Trophoblast cell (in vitro differentiated cells and primary cell): ENCODE data around the gene PFN1.

Source experiments
- DNase-seq, 2 donors: peaks; one replicate each; pipeline ENCODE4 v3.0.0-alpha.2; 2016
- H2AFZ ChIP-seq: 2 replicates; pipeline ENCODE4 v1.6.1; 2013; ENCODE audit warnings: low read length, moderate library complexity, mild to moderate bottlenecking; ENCODE audit not compliant: insufficient read depth, poor library complexity
- H2AK5ac ChIP-seq: 2 replicates; pipeline ENCODE4 v1.6.1; 2013; ENCODE audit warnings: mild to moderate bottlenecking, low read length
- H2BK120ac ChIP-seq: 2 replicates; pipeline ENCODE4 v1.6.1; 2013; ENCODE audit warnings: low read length, mild to moderate bottlenecking, moderate library complexity; ENCODE audit not compliant: insufficient read depth, poor library complexity
- H2BK12ac ChIP-seq: 2 replicates; pipeline ENCODE4 v1.6.1; 2013; ENCODE audit warnings: mild to moderate bottlenecking, low read length, moderate library complexity
- H2BK5ac ChIP-seq: 2 replicates; pipeline ENCODE4 v1.6.1; 2013; ENCODE audit warnings: low read length, low read depth, moderate library complexity, mild to moderate bottlenecking; ENCODE audit not compliant: poor library complexity
- H3K14ac ChIP-seq: 2 replicates; pipeline ENCODE4 v1.6.1; 2013; ENCODE audit warnings: mild to moderate bottlenecking, low read length
- H3K18ac ChIP-seq: 2 replicates; pipeline ENCODE4 v1.6.1; 2013; ENCODE audit warnings: mild to moderate bottlenecking, low read length
- H3K23ac ChIP-seq: 2 replicates; pipeline ENCODE4 v1.6.1; 2013; ENCODE audit warnings: low read length
- H3K27ac ChIP-seq: 2 replicates; pipeline ENCODE4 v1.5.1; 2013; ENCODE audit warnings: low read depth, mild to moderate bottlenecking, inconsistent platforms, low read length, moderate library complexity
- H3K27me3 ChIP-seq: 2 replicates; pipeline ENCODE4 v1.6.1; 2013; ENCODE audit warnings: inconsistent platforms, mild to moderate bottlenecking, low read length, moderate library complexity; ENCODE audit not compliant: insufficient read depth
- H3K36me3 ChIP-seq, 2 experiments: 1 replicate in 1 of 2; 2 replicates in 1 of 2; pipeline ENCODE4 v1.6.1; 2013; ENCODE audit warnings: low read length in 2 of 2, mild to moderate bottlenecking in 2 of 2, moderate library complexity in 1 of 2; ENCODE audit not compliant: insufficient read depth in 2 of 2, control insufficient read depth in 1 of 2
- H3K4ac ChIP-seq: 2 replicates; pipeline ENCODE4 v1.6.1; 2013; ENCODE audit warnings: low read depth, mild to moderate bottlenecking, low read length, moderate library complexity
- H3K4me1 ChIP-seq, 2 experiments: 1 replicate in 1 of 2; 2 replicates in 1 of 2; pipeline ENCODE4 v1.6.1; 2013; ENCODE audit warnings: low read length in 2 of 2, mild to moderate bottlenecking in 2 of 2, moderate library complexity in 1 of 2; ENCODE audit not compliant: insufficient read depth in 2 of 2, control insufficient read depth in 1 of 2
- H3K4me2 ChIP-seq: 2 replicates; pipeline ENCODE4 v1.6.1; 2013; ENCODE audit warnings: inconsistent platforms, mild to moderate bottlenecking, low read length, moderate library complexity
- H3K4me3 ChIP-seq: 2 replicates; pipeline ENCODE4 v1.5.1; 2013; ENCODE audit warnings: mild to moderate bottlenecking, low read depth, low read length, inconsistent platforms
- H3K79me1 ChIP-seq: one replicate; pipeline ENCODE4 v1.6.1; 2013; ENCODE audit warnings: low read length
- H3K79me2 ChIP-seq: 2 replicates; pipeline ENCODE4 v1.6.1; 2013; ENCODE audit warnings: low read length, mild to moderate bottlenecking; ENCODE audit not compliant: control insufficient read depth, insufficient read depth, poor library complexity
- H3K9ac ChIP-seq: 2 replicates; pipeline ENCODE4 v1.6.1; 2013; ENCODE audit warnings: mild to moderate bottlenecking, low read length
- H3K9me3 ChIP-seq: 2 replicates; pipeline ENCODE4 v1.6.1; 2013; ENCODE audit warnings: low read depth, mild to moderate bottlenecking, control low read depth, inconsistent platforms, low read length; ENCODE audit not compliant: insufficient read depth
- H4K12ac ChIP-seq: 2 replicates; pipeline ENCODE4 v1.6.1; 2013; ENCODE audit warnings: low read depth, mild to moderate bottlenecking, low read length, moderate library complexity
- H4K8ac ChIP-seq: 2 replicates; pipeline ENCODE4 v1.6.1; 2013; ENCODE audit warnings: low read depth, mild to moderate bottlenecking, low read length, moderate library complexity
- H4K91ac ChIP-seq: one replicate; pipeline ENCODE4 v1.6.1; 2013; ENCODE audit warnings: low read depth, mild to moderate bottlenecking, low read length, moderate library complexity
- WGBS: extraction: QIAGEN DNeasy Blood & Tissue Kit; methylation state at CpG from one replicate; pipeline ENCODE4 v1.1.7; 2013; ENCODE audit warnings: missing lambda C conversion rate; ENCODE audit not compliant: insufficient read length, insufficient coverage; ENCODE audit errors: extremely low coverage; 5-methylcytosine and 5-hydroxymethylcytosine counted together

Gene PFN1

DNA sequence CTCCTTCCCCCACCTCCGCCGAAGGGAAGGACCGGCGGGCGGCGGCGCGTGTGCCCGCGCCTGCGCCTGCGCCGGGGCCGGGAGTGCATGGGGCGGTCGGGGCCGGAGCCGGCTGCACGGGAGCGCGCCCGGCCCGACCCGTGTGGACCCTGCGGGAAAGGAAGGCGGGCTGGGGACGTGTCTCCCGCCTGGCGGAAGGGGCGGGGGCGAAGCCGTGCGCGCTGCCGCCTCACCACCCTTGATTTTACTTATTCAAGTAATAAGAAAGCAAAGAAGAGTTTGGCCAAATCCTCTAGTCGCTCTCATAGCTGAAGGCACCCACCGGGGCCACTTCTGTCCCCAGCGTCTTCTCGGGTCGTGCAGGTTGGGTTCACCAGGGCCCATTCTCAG, 596 bp upstream of the PFN1 start:
- peak overlapping the region; percentile 81 for H3K4ac ChIP-seq
- H3K18ac ChIP-seq = peak overlapping the region; percentile 89
- no peaks in the 10 kb centered on the region for H3K27me3 ChIP-seq
- WGBS = no CpG with 5 or more reads among the region's 40 CpGs
- DNase-seq = peak; percentile 82 to 90
- H3K79me2 ChIP-seq = peaks cover 26% of the 10 kb centered on the region
- H4K8ac ChIP-seq = peak overlapping the region; percentile 98
- H2AK5ac ChIP-seq = peak overlapping the region; percentile 31
- H3K14ac ChIP-seq = peak overlapping the region; percentile 90
- H3K4me2 ChIP-seq = peak overlapping the region; percentile 91
- H3K9ac ChIP-seq = peak overlapping the region; percentile 93
- no peak overlapping the region for H2BK12ac ChIP-seq
- peak overlapping the region; percentile 20 for H2AFZ ChIP-seq
- peaks cover 28 to 42% of the 10 kb centered on the region in 2 experiments for H3K4me1 ChIP-seq
- peak overlapping the region; percentile 72 for H3K4me3 ChIP-seq
- peak overlapping the region; percentile 99 for H2BK5ac ChIP-seq
- peaks cover 30% of the 10 kb centered on the region for H3K79me1 ChIP-seq
- peak overlapping the region; percentile 100 for H3K27ac ChIP-seq
- H2BK120ac ChIP-seq = peak overlapping the region; percentile 99
- H3K36me3 ChIP-seq = peaks cover 19 to 30% of the 10 kb centered on the region in 2 experiments
- peak overlapping the region; percentile 43 for H4K12ac ChIP-seq
- no peak overlapping the region for H3K23ac ChIP-seq
- H4K91ac ChIP-seq = peak overlapping the region; percentile 100
- H3K9me3 ChIP-seq = peaks cover 1% of the 10 kb centered on the region

GRCh38 chr17:4947411-4948165, 742 bp downstream of the PFN1 start:
- Histone ChIP-seq H2BK12ac (no peak overlapping the region), H3K9me3 (peaks cover 1% of the 10 kb centered on the region), H3K4me1 (peaks cover 28 to 38% of the 10 kb centered on the region in 2 experiments), H2BK120ac (peak overlapping the region; percentile 96), H3K36me3 (peaks cover 31 to 42% of the 10 kb centered on the region in 2 experiments), H2AK5ac (peak overlapping the region; percentile 99), H3K14ac (peak overlapping the region; percentile 95), H3K79me2 (peaks cover 26% of the 10 kb centered on the region), H3K23ac (no peak overlapping the region), H2BK5ac (peak overlapping the region; percentile 97), H3K9ac (peak overlapping the region; percentile 98), H3K18ac (peak overlapping the region; percentile 96), H4K91ac (peak overlapping the region; percentile 95), H3K27me3 (no peaks in the 10 kb centered on the region), H3K79me1 (peaks cover 30% of the 10 kb centered on the region), H4K8ac (peak overlapping the region; percentile 88), H3K4ac (peak overlapping the region; percentile 96), H4K12ac (peak overlapping the region; percentile 97), H3K4me2 (peak overlapping the region; percentile 93), H3K4me3 (peak overlapping the region; percentile 100), H3K27ac (peak overlapping the region; percentile 100), H2AFZ (peak overlapping the region; percentile 47)
- WGBS = no CpG with 5 or more reads among the region's 56 CpGs
- DNase-seq = peak; percentile 44 to 60

DNA sequence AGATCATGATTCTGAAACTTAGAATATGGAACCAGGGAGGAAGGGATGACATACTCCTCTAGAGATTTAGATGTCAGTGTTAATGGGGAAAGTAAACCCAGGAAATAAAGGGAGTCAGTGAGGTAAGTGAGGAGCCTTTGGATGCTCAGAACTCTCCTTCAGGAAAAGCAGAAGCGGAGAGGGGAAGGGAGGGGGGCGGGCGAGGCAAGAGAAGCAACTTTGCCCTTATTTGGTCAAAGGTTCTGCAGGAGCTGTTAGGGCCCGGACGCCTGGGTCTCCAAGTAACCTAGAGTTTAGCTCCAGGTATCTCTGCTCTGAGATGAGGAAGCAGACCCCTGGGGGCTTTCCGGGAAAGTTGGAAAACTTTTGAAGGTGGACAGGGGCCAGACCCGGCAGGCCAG, 1.3 kb downstream of the PFN1 start:
- peaks cover 30% of the 10 kb centered on the region for H3K79me1 ChIP-seq
- H2BK5ac ChIP-seq = no peak overlapping the region
- H3K14ac ChIP-seq = no peak overlapping the region
- H3K23ac ChIP-seq = no peak overlapping the region
- H4K12ac ChIP-seq = no peak overlapping the region
- peak overlapping the region; percentile 93 for H3K4me2 ChIP-seq
- peak overlapping the region; percentile 80 for H3K9ac ChIP-seq
- H4K8ac ChIP-seq = no peak overlapping the region
- H3K4me3 ChIP-seq = peak overlapping the region; percentile 100
- H2AFZ ChIP-seq = no peak overlapping the region
- peaks cover 37 to 48% of the 10 kb centered on the region in 2 experiments for H3K36me3 ChIP-seq
- H3K4ac ChIP-seq = peak overlapping the region; percentile 68
- no peak overlapping the region for H2BK12ac ChIP-seq
- WGBS = no CpG with 5 or more reads among the region's 7 CpGs
- no peak overlapping the region for H2AK5ac ChIP-seq
- H3K27me3 ChIP-seq = no peaks in the 10 kb centered on the region
- H3K4me1 ChIP-seq = peaks cover 28 to 38% of the 10 kb centered on the region in 2 experiments
- H4K91ac ChIP-seq = no peak overlapping the region
- peaks cover 26% of the 10 kb centered on the region for H3K79me2 ChIP-seq
- peaks cover 1% of the 10 kb centered on the region for H3K9me3 ChIP-seq
- no peak overlapping the region for H3K18ac ChIP-seq
- H2BK120ac ChIP-seq = no peak overlapping the region
- peak in 1 of 2 donors; percentile 21 for DNase-seq
- peak overlapping the region; percentile 76 for H3K27ac ChIP-seq

GRCh38 chr17:4946312-4946976, 1.9 kb downstream of the PFN1 start:
- Histone ChIP-seq H3K9me3 (peaks cover 1% of the 10 kb centered on the region), H4K12ac (no peak overlapping the region), H2BK5ac (no peak overlapping the region), H2AK5ac (no peak overlapping the region), H2AFZ (no peak overlapping the region), H3K27me3 (no peaks in the 10 kb centered on the region), H2BK12ac (no peak overlapping the region), H3K23ac (no peak overlapping the region), H3K27ac (peak overlapping the region; percentile 35), H3K18ac (no peak overlapping the region), H3K4me1 (peaks cover 28 to 37% of the 10 kb centered on the region in 2 experiments), H3K14ac (no peak overlapping the region), H3K4me2 (peak overlapping the region; percentile 93), H3K9ac (peak overlapping the region; percentile 77), H3K79me1 (peaks cover 30% of the 10 kb centered on the region), H3K4ac (peak overlapping the region; percentile 71), H3K79me2 (peaks cover 26% of the 10 kb centered on the region), H3K36me3 (peaks cover 37 to 49% of the 10 kb centered on the region in 2 experiments), H4K91ac (no peak overlapping the region), H3K4me3 (peak overlapping the region; percentile 64), H2BK120ac (no peak overlapping the region), H4K8ac (no peak overlapping the region)
- WGBS = no CpG with 5 or more reads among the region's 16 CpGs
- DNase-seq = peak in 1 of 2 donors; percentile 16
